Right atrium auricular region (tissue), 2 donors: ENCODE data around the gene FCRL4. TPM values are rescaled to one million over a fixed set of nuclear protein-coding genes. Genes with fewer than 3 reads are reported as not detected.

Source experiments
- DNase-seq: peaks from one replicate; pipeline ENCODE4 v3.0.0-alpha.2; 2019; ENCODE audit warnings: low spot score
- H3K27ac ChIP-seq, 2 donors: fragments of 200-600 bp; sonication (generic); 1 replicate in 1 of 2; 2 replicates in 1 of 2; pipeline ENCODE4 v1.5.1; 2016 to 2019
- H3K27me3 ChIP-seq, 2 donors: fragments of 200-600 bp; sonication (generic); one replicate each; pipeline versions ENCODE4 v1.5.1 to v1.6.0; 2017 to 2019
- H3K36me3 ChIP-seq: fragments of 200-600 bp; sonication (generic); one replicate; pipeline ENCODE4 v1.5.1; 2016
- H3K4me1 ChIP-seq, 2 donors: fragments of 200-600 bp; sonication (generic); one replicate each; pipeline versions ENCODE4 v1.5.1 to v1.6.0; 2017 to 2019
- H3K4me3 ChIP-seq, 2 donors: fragments of 200-600 bp; sonication (generic); 1 replicate in 1 of 2; 2 replicates in 1 of 2; pipeline ENCODE4 v1.5.1; 2017 to 2019; ENCODE audit warnings: mild to moderate bottlenecking in 1 of 2, moderate library complexity in 1 of 2
- H3K9me3 ChIP-seq, 2 donors: fragments of 200-600 bp; sonication (generic); one replicate each; pipeline ENCODE4 v1.5.1; 2019
- total RNA-seq, 2 donors: library from RNA; depleted of rRNA; stranded (reverse); fragments of >200 nt; gene quantifications; one replicate each; pipeline ENCODE4 v1.1.0, GENCODE V29; 2016
- TF ChIP-seq, protein P1 (sequence below), 2 donors: fragments of 200-600 bp; sonication (generic); IDR thresholded peaks; one replicate each; pipeline ENCODE4 v1.5.1; 2019; ENCODE audit warnings: antibody characterized with exemption in 2 of 2

FCRL4 gene
- total RNA-seq, 2 donors from 2014 or later: not detected

- H3K27ac ChIP-seq: no peak overlapping the region
- H3K36me3 ChIP-seq: no peaks in the 10 kb centered on the region
- H3K4me3 ChIP-seq: no peak overlapping the region
- no peaks in the 10 kb centered on the region for H3K4me1 ChIP-seq
- no peaks in the 10 kb centered on the region for H3K9me3 ChIP-seq
- DNase-seq: no peak
- no peaks in the 10 kb centered on the region for H3K27me3 ChIP-seq
- TF ChIP-seq, protein P1, sequence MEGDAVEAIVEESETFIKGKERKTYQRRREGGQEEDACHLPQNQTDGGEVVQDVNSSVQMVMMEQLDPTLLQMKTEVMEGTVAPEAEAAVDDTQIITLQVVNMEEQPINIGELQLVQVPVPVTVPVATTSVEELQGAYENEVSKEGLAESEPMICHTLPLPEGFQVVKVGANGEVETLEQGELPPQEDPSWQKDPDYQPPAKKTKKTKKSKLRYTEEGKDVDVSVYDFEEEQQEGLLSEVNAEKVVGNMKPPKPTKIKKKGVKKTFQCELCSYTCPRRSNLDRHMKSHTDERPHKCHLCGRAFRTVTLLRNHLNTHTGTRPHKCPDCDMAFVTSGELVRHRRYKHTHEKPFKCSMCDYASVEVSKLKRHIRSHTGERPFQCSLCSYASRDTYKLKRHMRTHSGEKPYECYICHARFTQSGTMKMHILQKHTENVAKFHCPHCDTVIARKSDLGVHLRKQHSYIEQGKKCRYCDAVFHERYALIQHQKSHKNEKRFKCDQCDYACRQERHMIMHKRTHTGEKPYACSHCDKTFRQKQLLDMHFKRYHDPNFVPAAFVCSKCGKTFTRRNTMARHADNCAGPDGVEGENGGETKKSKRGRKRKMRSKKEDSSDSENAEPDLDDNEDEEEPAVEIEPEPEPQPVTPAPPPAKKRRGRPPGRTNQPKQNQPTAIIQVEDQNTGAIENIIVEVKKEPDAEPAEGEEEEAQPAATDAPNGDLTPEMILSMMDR (IDR thresholded peaks at IDR 0.05): no peak
These were observed 65.3 kb downstream of the FCRL4 start for GRCh38 chr1:157532569-157532968.

DNA sequence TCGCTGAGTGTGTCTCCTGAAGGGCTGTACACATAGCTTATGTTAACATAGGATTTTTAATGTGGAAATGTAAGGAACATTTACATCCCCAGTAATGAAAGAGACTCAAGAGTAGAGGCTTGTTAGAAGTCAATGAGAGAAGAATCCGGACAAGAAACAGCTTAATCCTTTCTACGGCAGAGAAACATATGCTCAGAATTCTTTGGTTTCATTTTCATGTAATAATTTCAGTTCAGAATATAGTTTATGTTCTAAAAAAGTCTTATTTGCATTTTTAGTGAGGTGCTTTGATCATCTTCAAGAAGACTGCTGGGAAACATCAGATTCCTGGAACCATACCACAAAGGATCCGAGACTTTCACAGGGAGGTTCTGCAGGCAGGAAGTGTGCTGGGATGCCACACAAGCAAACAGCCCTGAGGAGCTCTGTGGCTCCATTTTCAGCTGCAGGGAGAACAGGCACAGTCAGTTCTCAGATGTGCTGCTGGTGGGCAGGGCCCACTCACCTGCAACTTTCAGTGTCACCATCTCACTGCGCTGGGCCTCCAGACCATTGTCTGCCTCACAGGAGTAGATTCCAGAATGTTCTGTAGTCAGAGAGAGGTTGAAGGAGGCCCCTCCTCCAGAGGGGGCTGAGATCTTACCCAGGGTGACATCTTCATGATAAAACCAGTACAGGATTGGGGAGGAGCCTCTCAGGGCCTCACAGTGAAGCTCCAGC, 74.0 kb downstream of the FCRL4 start:
- Histone ChIP-seq H3K4me1 (no peaks in the 10 kb centered on the region), H3K9me3 (no peaks in the 10 kb centered on the region), H3K36me3 (no peaks in the 10 kb centered on the region), H3K27me3 (no peaks in the 10 kb centered on the region), H3K27ac (no peak overlapping the region), H3K4me3 (no peak overlapping the region)
- TF ChIP-seq, protein P1 (IDR thresholded peaks at IDR 0.05): no peak
- DNase-seq: no peak

Other genes with a start within 250 kb of the FCRL4 start
- gene FCRL5, start 45.6 kb downstream of the FCRL4 start, total RNA-seq: under 1 TPM in 1 of 2 donors, not detected in 1; 0.16 TPM
- gene FCRL3, start 102.7 kb upstream of the FCRL4 start, total RNA-seq: not detected
- not detected for gene FCRL2, start 179.0 kb upstream of the FCRL4 start, total RNA-seq
- gene FCRL1, start 222.0 kb upstream of the FCRL4 start, total RNA-seq: 1 to 10 TPM in 1 of 2 donors, not detected in 1; 1.5 TPM
- gene CD5L, start 243.7 kb upstream of the FCRL4 start, total RNA-seq: under 1 TPM in 1 of 2 donors, not detected in 1; 0.19 TPM